SU-DHL-6 (cell line): Measurements from ENCODE around the gene TMED8.

Experiments used
- H2AFZ ChIP-seq: fragments of 200-600 bp; sonication (generic); 2 replicates; pipeline ENCODE4 v1.6.1; 2014; ENCODE audit warnings: low read depth, mild to moderate bottlenecking, moderate library complexity, mixed read lengths, antibody characterized with exemption, low read length; ENCODE audit not compliant: severe bottlenecking
- H3F3A ChIP-seq: fragments of 200-600 bp; shearing (Covaris generic); 2 replicates; pipeline ENCODE4 v1.6.0; 2016; ENCODE audit warnings: antibody characterized with exemption, mild to moderate bottlenecking; ENCODE audit not compliant: insufficient read depth
- H3K27ac ChIP-seq: fragments of 200-600 bp; sonication (generic); 2 replicates; pipeline ENCODE4 v1.5.1; 2016; ENCODE audit warnings: low read depth, mild to moderate bottlenecking, low read length, moderate library complexity, mixed read lengths
- H3K27me3 ChIP-seq: fragments of 200-600 bp; sonication (generic), shearing (Covaris generic); 2 replicates; pipeline ENCODE4 v1.6.0; 2014; ENCODE audit warnings: mild to moderate bottlenecking, low read length
- H3K36me3 ChIP-seq: fragments of 200-600 bp; sonication (generic); 2 replicates; pipeline ENCODE4 v1.6.1; 2014; ENCODE audit warnings: mild to moderate bottlenecking, low read length, mixed read lengths
- H3K4me2 ChIP-seq: fragments of 300-600, 200-600 bp; shearing (Covaris generic), sonication (generic); 2 replicates; pipeline ENCODE4 v1.6.0; 2014; ENCODE audit warnings: low read length, low read depth, mild to moderate bottlenecking; ENCODE audit not compliant: poor library complexity, severe bottlenecking
- H3K4me3 ChIP-seq: fragments of 200-600 bp; sonication (generic); 2 replicates; pipeline ENCODE4 v1.5.1; 2014; ENCODE audit warnings: antibody characterized with exemption, low read length, mild to moderate bottlenecking, mixed read lengths; ENCODE audit not compliant: insufficient read depth, poor library complexity, severe bottlenecking
- H3K79me2 ChIP-seq: fragments of 200-600 bp; sonication (generic); 2 replicates; pipeline ENCODE4 v1.6.1; 2014; ENCODE audit warnings: mild to moderate bottlenecking, low read length, moderate library complexity; ENCODE audit not compliant: insufficient read depth
- H3K9ac ChIP-seq: fragments of 200-600 bp; sonication (generic); 2 replicates; pipeline ENCODE4 v1.7.0; 2014; ENCODE audit warnings: mild to moderate bottlenecking, low read length
- H3K9me2 ChIP-seq: fragments of 200-600 bp; sonication (generic); replicated peaks from 2 replicates; pipeline ENCODE4 v1.6.1; 2014; ENCODE audit warnings: low read length; ENCODE audit not compliant: insufficient read depth
- H3K9me3 ChIP-seq: fragments of 200-600 bp; sonication (generic); 2 replicates; pipeline ENCODE4 v1.6.1; 2014; ENCODE audit warnings: low read length, mixed read lengths; ENCODE audit not compliant: insufficient read depth
- H4K20me1 ChIP-seq: fragments of 200-600 bp; sonication (generic); 2 replicates; pipeline ENCODE4 v1.6.1; 2014; ENCODE audit warnings: low read depth, mild to moderate bottlenecking, antibody characterized with exemption, low read length, moderate library complexity, mixed read lengths
- EZH2phosphoT487 ChIP-seq: fragments of 200-600 bp; sonication (generic), shearing (Covaris generic); conservative IDR thresholded peaks from 2 replicates; pipeline ENCODE4 v1.6.1; 2018; ENCODE audit warnings: mild to moderate bottlenecking, antibody characterized with exemption, low read length, moderate library complexity, mixed read lengths
- TF ChIP-seq, protein P1 (sequence below): fragments of 200-600 bp; sonication (generic); IDR thresholded peaks from one replicate; pipeline ENCODE4 v1.5.1; 2017; ENCODE audit warnings: antibody characterized with exemption, mild to moderate bottlenecking, low read length, moderate library complexity; ENCODE audit not compliant: insufficient read depth, poor library complexity, severe bottlenecking

The TMED8 gene

DNA sequence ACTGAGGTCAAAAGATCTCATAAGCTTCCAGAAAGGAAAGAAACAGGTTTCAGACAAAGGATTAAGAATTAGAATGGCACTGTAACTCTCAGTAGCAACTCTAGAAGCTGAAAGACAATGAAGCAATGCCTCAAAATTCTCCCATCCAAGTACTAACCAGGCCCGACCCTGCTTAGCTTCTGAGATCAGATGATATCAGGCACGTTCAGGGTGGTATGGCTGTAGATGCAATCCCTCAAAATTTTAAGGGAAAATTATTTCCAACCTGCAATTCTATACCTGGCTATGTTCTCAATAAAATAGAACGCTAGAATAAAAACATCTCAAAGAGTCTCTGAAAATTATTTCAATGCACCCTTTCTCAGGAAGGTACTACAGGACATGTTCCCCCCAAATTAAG is 26.9 kb upstream of the TMED8 start:
- Histone ChIP-seq H3F3A (no peaks in the 10 kb centered on the region), H2AFZ (no peak overlapping the region), H3K9me3 (no peaks in the 10 kb centered on the region), H4K20me1 (no peaks in the 10 kb centered on the region), H3K27me3 (no peaks in the 10 kb centered on the region), H3K4me3 (no peak overlapping the region), H3K79me2 (no peaks in the 10 kb centered on the region), H3K4me2 (no peak overlapping the region), H3K9me2 (no peaks in the 10 kb centered on the region), H3K9ac (no peak overlapping the region), H3K36me3 (no peaks in the 10 kb centered on the region), H3K27ac (no peak overlapping the region)
- no peak for TF ChIP-seq EZH2phosphoT487
- TF ChIP-seq, protein P1, sequence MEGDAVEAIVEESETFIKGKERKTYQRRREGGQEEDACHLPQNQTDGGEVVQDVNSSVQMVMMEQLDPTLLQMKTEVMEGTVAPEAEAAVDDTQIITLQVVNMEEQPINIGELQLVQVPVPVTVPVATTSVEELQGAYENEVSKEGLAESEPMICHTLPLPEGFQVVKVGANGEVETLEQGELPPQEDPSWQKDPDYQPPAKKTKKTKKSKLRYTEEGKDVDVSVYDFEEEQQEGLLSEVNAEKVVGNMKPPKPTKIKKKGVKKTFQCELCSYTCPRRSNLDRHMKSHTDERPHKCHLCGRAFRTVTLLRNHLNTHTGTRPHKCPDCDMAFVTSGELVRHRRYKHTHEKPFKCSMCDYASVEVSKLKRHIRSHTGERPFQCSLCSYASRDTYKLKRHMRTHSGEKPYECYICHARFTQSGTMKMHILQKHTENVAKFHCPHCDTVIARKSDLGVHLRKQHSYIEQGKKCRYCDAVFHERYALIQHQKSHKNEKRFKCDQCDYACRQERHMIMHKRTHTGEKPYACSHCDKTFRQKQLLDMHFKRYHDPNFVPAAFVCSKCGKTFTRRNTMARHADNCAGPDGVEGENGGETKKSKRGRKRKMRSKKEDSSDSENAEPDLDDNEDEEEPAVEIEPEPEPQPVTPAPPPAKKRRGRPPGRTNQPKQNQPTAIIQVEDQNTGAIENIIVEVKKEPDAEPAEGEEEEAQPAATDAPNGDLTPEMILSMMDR: no peak

DNA sequence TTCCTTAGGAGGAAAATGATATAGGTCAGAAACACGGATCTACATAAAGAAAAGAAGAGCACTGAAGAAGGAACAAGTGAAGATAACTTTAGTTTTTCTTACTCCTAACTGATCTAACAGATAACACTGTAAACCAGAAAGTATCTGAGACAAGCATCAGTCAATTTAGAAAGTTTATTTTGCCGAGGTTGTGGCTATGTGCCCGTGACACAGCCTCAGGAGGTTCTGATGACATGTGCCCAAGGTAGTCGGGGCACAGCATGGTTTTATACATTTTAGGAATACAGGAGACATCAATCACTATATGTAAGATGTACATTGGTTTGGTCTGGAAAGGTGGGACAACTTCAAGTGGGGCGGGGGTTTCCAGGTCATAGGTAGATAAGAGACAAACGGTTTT is 23.3 kb upstream of the TMED8 start:
- no peak overlapping the region for H2AFZ ChIP-seq
- no peak overlapping the region for H3K27ac ChIP-seq
- H3K9me2 ChIP-seq: no peaks in the 10 kb centered on the region
- no peak overlapping the region for H3K4me2 ChIP-seq
- H3K36me3 ChIP-seq: no peaks in the 10 kb centered on the region
- no peak overlapping the region for H3K9ac ChIP-seq
- no peaks in the 10 kb centered on the region for H4K20me1 ChIP-seq
- H3F3A ChIP-seq: no peaks in the 10 kb centered on the region
- TF ChIP-seq EZH2phosphoT487: no peak
- TF ChIP-seq, protein P1: no peak
- H3K4me3 ChIP-seq: no peak overlapping the region
- no peaks in the 10 kb centered on the region for H3K9me3 ChIP-seq
- no peaks in the 10 kb centered on the region for H3K79me2 ChIP-seq
- no peaks in the 10 kb centered on the region for H3K27me3 ChIP-seq

DNA sequence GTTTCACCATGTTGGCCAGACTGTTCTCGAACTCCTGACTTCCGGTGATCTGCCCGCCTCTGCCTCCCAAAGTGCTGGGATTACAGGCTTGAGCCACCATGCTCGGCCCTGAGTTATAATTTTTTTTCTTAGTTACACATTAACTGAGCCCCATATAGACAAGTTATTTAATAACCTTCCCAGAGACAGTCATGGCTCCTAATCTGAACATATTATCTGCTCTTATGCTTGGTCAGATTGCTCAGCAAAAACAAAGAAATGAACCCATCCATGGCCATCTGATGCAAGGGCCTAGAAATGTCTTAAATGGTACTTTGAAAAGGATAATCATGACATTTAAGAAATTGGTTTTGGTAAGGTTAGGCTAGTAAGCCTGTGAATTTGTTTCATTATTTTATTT is 13.3 kb upstream of the TMED8 start:
- no peak overlapping the region for H3K4me3 ChIP-seq
- no peaks in the 10 kb centered on the region for H3F3A ChIP-seq
- no peak overlapping the region for H2AFZ ChIP-seq
- no peaks in the 10 kb centered on the region for H4K20me1 ChIP-seq
- H3K79me2 ChIP-seq: no peaks in the 10 kb centered on the region
- H3K9ac ChIP-seq: no peak overlapping the region
- H3K27me3 ChIP-seq: no peaks in the 10 kb centered on the region
- H3K9me3 ChIP-seq: no peaks in the 10 kb centered on the region
- no peaks in the 10 kb centered on the region for H3K9me2 ChIP-seq
- H3K27ac ChIP-seq: no peak overlapping the region
- no peaks in the 10 kb centered on the region for H3K36me3 ChIP-seq
- TF ChIP-seq EZH2phosphoT487: no peak
- TF ChIP-seq, protein P1: no peak
- H3K4me2 ChIP-seq: no peak overlapping the region

DNA sequence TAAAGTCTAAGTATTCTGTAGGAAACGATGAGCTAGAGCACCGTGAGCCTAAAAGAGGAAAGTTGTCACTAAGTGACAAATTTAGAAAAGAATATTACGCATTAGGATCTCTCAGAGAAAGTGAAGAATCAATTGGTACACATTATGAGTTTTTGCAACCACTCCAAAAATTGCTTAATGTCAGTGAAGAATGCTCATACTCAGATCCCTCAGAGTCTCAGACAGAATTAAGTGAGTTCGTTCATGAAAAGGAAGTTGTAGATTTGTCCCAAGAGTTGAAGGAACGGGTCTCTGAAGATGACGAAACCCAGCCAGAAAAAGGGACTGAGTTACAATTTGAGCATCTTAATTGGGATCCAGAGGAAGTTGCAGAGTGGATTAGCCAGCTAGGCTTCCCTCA is 1.8 kb upstream of the TMED8 start:
- peaks cover 13% of the 10 kb centered on the region for H3F3A ChIP-seq
- H3K9me3 ChIP-seq: no peaks in the 10 kb centered on the region
- H2AFZ ChIP-seq: no peak overlapping the region
- H3K4me3 ChIP-seq: no peak overlapping the region
- H3K9ac ChIP-seq: no peak overlapping the region
- H3K27ac ChIP-seq: no peak overlapping the region
- no peak overlapping the region for H3K4me2 ChIP-seq
- H3K27me3 ChIP-seq: no peaks in the 10 kb centered on the region
- H3K79me2 ChIP-seq: peaks cover 30% of the 10 kb centered on the region
- TF ChIP-seq EZH2phosphoT487: no peak
- TF ChIP-seq, protein P1: no peak
- no peaks in the 10 kb centered on the region for H4K20me1 ChIP-seq
- no peaks in the 10 kb centered on the region for H3K36me3 ChIP-seq
- H3K9me2 ChIP-seq: no peaks in the 10 kb centered on the region
